ENCODE data around the gene SH3D21.

- TF ChIP-seq POLR2AphosphoS5 (IDR thresholded peaks at IDR 0.05; ENCODE audit: insufficient read depth in 1 of 2, low read depth in 1 of 2) (no peak), CTCF (IDR thresholded peaks at IDR 0.05) (no peak), POLR2A (IDR thresholded peaks at IDR 0.05) (no peak)
Observed at GRCh38 chr1:36354486-36354885, 48.3 kb downstream of the SH3D21 start.
